GM08714 (cell line): ENCODE data around the gene PKD1.
"Not testable (repeated sequence)": the region's sequence is repeated elsewhere in the genome, so short reads cannot be mapped to it uniquely, and the experiment has no call there.

Experiments used
- H3K4me3 ChIP-seq: fragments of 200-500 bp; sonication (Bioruptor generic); 2 replicates; pipeline ENCODE4 v1.5.1; 2014; ENCODE audit warnings: mild to moderate bottlenecking, low read length, inconsistent platforms
- ZNF274 ChIP-seq: IDR thresholded peaks from 2 replicates; pipeline ENCODE4 v1.6.1; 2012; ENCODE audit warnings: mild to moderate bottlenecking, low read depth, low read length

PKD1 gene

GRCh38 chr16:2124694-2125444 lies 10.8 kb downstream of the PKD1 start:
- H3K4me3 ChIP-seq = not testable (repeated sequence)

- H3K4me3 ChIP-seq = not testable (repeated sequence)
Measured at GRCh38 chr16:2124377-2124693, 11.4 kb downstream of the PKD1 start.

GRCh38 chr16:2123706-2124376 lies 11.9 kb downstream of the PKD1 start:
- H3K4me3 ChIP-seq = not testable (repeated sequence)

GRCh38 chr16:2122934-2123683 lies 12.6 kb downstream of the PKD1 start:
- H3K4me3 ChIP-seq = not testable (repeated sequence)

GRCh38 chr16:2122429-2122828 lies 13.3 kb downstream of the PKD1 start:
- TF ChIP-seq ZNF274 = no peak
- H3K4me3 ChIP-seq = no peak overlapping the region

- TF ChIP-seq ZNF274 = no peak
Measured at GRCh38 chr16:2121853-2122252, 13.8 kb downstream of the PKD1 start.

DNA sequence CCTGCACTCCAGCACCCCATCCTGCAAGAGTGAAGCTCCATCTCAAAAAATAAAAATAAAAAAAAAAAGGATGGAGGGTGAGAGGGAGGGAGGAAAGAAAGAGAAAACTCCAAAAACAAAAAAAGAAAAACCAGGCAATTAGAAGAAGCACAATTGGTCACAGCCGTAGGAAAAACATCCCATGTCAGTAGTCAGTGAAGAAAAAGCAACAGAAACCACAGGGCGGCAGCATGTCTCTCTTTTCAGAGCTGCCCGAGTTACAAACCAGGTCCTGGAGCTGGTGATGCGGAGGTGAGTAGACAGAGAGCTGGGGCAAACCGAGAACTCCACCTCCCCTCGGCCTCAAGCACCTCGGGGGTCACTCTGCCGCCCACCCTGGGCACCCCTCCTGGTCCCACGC lies 14.4 kb downstream of the PKD1 start:
- H3K4me3 ChIP-seq = not testable (repeated sequence)

More at GRCh38 chr16:2121853-2122252, 13.8 kb downstream of the PKD1 start:
- no peak overlapping the region for H3K4me3 ChIP-seq

GRCh38 chr16:2117960-2118722 lies 17.6 kb downstream of the PKD1 start:
- not testable (repeated sequence) for H3K4me3 ChIP-seq

- H3K4me3 ChIP-seq = not testable (repeated sequence)
Measured at GRCh38 chr16:2117341-2117740, 18.4 kb downstream of the PKD1 start.

DNA sequence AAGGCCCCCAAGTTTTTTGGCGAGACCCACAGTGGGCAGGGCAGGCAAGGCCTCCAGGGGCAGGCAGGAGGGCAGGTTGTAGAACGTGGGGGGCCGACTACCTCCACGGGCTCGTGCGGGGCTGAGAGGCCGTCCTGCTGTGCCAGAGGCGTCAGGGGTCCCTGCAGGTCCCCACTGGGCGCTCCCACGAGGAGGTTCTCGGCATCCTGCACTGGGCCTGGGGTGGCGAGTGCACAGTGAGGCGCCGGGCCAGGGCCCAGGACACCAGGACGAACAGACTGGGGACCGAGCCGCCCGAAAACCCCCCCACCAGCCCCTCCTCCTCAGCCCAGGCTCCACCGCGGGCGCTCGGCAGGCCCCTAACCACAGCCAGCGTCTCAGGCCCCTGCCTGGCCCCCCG lies 19.3 kb downstream of the PKD1 start:
- not testable (repeated sequence) for H3K4me3 ChIP-seq

DNA sequence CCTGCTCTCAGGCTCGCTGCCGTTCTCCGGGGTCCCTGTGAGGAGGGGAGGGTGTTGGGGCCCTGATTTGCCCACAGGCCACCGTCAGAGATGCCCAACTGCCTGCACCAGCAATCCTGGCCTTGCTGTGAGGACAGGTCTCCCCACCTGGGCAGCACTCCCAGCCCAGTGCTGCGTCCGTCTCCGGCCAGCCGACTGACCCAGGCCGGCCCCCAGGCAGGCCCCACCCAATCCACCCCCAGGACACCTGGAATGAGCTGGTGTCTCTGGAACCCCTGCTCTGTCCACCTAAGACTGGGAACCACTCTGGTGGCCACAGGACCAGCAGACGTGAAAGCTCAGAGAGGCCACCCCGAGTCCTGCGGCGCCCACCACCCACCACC lies 20.1 kb downstream of the PKD1 start:
- H3K4me3 ChIP-seq = no peak overlapping the region
- no peak for TF ChIP-seq ZNF274

DNA sequence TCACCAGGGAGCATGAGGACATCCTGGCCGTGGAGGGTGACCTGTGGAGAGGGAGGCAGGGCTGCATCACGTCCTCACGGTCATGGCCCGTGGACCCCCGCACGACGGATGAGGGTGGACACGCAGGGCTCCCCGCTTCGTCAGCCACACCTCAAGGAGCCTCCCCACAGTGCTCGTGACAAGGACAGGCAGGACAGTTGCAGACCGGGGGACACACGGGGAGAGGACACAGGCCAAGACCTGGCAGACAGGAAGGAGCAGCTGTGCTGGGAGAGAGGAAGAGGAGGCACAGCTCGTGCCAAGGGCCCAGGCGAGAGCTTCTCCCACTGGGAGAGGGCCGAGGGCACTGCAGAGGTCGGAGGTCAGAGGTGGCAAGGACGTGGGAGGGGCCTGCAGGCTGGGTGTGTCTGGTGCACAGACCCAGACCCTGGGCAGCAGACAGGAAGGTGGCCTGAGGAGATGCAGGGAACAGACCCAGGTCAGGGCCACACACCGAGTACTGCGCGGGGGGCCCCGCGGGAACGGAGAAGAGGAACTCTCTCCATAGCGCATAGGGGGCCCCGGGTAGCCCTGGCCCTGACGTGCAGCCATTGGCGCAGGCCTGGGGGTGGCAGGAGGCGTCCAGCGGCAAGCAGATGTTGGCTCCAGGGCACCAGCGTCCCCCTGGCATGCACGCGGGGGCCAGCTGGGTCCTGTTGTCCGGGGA lies 20.7 kb downstream of the PKD1 start:
- not testable (repeated sequence) for H3K4me3 ChIP-seq

DNA sequence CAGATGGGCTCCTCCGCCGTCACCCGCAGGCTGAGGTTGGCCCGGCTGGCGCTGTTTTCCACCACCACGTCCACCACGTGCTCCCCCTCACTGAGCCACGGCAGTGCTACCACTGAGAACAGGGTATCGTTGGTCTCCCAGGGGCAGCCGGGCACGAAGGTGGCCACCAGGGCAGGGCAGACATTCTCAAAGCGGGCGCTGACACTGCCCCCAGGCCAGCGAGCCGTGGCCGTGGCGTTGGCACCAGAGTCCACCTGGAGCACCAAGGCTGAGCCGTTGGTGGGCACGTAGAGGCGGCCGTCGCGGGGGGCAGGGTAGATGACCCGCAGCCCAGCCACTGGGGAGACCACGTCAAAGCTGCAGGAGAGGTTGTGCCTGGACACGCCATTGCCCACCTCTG lies 21.5 kb downstream of the PKD1 start:
- H3K4me3 ChIP-seq = not testable (repeated sequence)

DNA sequence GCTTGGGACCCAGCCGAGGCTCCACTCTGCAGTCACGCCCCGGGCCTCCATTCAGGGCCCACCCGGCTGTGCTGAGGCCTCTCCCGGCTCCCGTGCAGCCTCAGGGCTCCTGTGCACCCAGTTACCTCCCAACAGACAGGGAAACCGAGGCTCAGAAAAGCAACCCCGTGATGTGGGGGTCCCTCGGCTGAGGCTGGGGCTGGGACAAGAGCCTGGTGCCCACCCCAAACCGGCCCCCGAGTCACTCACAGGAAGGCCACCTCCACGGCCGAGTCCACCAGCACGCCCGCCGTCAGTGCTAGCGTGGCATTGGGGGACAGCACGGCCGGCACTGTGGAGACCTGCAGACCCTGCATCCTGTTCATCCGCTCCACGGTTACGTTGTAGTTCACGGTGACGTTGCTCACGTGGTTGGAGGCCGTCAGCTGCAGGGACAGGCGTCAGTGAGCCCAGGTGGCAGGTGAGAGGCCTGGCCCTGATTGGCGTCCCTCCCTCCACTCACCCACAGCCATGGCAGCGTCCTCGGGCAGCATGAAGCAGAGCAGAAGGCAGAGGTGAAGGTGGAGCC lies 23.1 kb downstream of the PKD1 start:
- not testable (repeated sequence) for H3K4me3 ChIP-seq

GRCh38 chr16:2111412-2112335 lies 24.0 kb downstream of the PKD1 start:
- H3K4me3 ChIP-seq = not testable (repeated sequence)

- H3K4me3 ChIP-seq = not testable (repeated sequence)
Measured at GRCh38 chr16:2111009-2111353, 24.7 kb downstream of the PKD1 start.

GRCh38 chr16:2110332-2111008 lies 25.2 kb downstream of the PKD1 start:
- not testable (repeated sequence) for H3K4me3 ChIP-seq

GRCh38 chr16:2109872-2110271 lies 25.8 kb downstream of the PKD1 start:
- H3K4me3 ChIP-seq = not testable (repeated sequence)

DNA sequence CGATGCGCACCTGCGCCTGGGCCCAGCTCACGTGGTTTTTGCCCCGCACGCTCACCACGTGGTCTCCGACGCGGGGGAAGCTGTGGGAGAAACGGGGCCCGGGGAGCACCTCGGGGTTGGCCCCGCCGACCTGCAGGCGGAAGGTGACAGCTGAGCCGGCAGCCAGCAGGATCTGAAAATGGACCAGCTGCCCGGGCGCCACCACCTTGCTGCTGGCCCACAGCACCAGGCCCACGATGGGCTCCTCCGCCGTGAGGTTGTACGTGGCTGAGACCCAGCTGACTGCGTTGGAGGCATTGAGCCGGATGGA lies 26.5 kb downstream of the PKD1 start:
- not testable (repeated sequence) for H3K4me3 ChIP-seq
